HG03469 (cell line): ENCODE results near the gene RAP1GAP.
"Not testable (repeated sequence)": the region's sequence is repeated elsewhere in the genome, so short reads cannot be mapped to it uniquely, and the experiment has no call there.

ENCODE experiments used
- ATAC-seq: cut with Tn5 transposase; IDR thresholded peaks from one replicate; pipeline ENCODE4 v1.9.1; 2021; ENCODE audit warnings: mild to moderate bottlenecking, moderate library complexity, moderate number of reproducible peaks; ENCODE audit not compliant: unreplicated experiment

The RAP1GAP gene

DNA sequence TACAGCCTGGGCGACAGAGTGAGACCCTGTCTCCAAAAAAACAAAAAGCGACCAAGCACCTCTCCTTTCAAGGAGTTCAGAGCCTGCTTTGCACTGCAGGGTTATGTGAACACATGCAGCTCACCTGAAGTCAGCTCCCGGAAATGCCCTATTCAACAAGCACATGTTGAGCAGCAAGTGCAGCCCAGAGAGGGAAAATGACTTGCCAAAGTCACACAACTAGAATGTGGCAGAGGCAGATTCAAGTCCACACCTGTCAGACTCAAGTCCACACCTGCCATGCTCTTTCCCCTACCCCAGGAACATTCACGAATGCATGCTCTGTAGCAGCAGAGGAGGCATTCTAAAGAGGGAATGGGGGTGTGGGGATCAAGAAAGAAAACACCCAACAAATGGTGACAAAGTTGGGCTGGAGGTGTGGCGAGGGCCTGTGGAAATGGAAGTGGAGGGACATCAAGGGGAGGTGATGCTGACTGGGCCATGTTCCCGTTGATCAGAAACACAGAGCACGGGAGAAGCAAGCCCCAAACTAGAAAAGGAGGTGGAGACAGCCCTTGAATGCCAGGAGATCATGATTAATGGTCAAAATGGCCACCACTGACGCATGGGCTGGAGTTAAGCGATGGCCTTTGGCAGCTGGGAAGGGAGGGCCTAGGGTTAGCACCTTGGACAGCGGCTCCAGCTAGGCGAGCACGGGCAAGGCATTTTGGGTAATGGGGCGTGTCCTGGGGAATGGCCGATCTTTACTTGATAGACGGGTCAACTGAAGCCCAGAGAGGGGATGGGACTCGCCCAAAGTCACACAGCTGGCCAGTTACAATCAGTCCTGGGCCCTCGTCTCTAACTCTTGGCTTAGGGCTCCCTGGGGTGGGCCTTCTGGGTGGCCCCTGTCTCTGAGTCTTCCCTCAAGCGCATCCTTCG, 21.5 kb downstream of the RAP1GAP start:
- no peak for ATAC-seq

DNA sequence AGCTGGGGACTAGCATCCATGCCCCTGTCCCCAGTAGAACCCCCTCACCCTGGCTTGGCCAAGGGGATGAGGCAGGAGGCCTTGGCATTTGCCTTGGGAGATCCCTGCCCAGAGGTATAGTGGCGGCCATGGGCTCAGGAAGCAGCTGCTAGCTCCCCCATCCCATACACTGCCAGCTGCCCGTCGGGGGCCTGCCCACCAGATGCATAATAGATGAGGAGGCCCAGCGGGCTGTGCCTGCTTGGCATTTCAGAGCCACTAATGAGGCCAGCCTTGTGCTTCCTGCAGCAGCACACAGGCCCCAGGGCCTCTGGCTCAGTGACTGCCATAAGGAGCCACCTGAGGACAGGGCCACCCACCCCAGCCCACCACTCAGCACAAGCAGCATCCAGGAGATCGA, 23.6 kb downstream of the RAP1GAP start:
- ATAC-seq: no peak

DNA sequence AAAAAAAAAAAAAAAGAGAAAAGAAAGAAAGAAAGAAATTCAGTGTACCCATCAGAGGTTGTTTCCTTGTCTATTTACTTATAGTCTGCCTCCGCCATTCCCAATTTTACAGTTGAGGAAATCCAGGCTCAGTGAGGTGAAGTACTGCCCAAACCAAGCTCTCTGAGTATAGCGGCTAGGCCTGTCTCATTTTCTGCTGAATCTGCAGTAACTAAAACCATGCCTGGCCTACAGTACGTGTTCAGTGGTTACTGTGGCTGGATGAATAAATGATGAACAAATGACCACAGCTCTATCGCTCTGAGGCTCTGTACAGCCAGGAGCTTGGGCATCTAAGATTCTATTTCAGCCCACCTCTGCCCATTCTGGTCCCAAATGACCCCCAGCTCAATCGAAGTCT, 24.3 kb downstream of the RAP1GAP start:
- ATAC-seq: no peak

DNA sequence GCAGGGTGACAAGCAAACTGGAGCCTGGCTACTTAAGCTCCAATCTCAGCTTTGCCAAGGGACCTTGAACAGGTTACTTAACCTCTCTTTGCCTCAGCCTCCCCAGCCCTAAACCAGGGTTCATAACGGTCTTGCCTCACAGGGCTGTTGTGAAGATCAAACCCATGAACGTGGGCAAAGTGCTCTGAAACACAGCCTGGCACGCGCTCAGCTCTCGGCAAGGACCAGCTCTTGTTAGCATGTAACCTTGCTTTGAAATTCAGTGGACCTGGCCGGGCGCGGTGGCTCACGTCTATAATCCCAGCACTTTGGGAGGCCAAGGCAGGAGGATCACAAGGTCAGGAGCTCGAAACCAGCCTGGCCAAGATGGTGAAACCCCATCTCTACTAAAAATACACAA, 24.8 kb downstream of the RAP1GAP start:
- ATAC-seq: no peak

DNA sequence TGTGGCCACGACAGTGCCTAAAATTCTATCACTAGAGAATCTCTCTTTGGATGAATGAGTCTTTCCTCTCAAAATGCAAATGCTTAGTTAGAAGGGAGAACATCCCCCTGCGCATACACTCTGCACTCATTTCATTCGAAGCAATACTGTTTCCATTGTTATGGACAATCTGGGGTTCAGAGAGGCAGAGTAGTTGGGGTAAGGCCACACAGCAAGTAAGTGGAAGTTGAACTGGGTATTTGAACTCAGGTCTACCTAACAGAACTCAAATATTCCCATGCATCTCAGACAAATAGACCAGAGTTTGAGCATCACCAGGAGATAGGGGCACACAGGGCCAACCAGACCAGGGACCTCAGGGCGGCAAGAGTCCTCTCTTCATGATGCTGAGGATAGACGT, 25.5 kb downstream of the RAP1GAP start:
- no peak for ATAC-seq

DNA sequence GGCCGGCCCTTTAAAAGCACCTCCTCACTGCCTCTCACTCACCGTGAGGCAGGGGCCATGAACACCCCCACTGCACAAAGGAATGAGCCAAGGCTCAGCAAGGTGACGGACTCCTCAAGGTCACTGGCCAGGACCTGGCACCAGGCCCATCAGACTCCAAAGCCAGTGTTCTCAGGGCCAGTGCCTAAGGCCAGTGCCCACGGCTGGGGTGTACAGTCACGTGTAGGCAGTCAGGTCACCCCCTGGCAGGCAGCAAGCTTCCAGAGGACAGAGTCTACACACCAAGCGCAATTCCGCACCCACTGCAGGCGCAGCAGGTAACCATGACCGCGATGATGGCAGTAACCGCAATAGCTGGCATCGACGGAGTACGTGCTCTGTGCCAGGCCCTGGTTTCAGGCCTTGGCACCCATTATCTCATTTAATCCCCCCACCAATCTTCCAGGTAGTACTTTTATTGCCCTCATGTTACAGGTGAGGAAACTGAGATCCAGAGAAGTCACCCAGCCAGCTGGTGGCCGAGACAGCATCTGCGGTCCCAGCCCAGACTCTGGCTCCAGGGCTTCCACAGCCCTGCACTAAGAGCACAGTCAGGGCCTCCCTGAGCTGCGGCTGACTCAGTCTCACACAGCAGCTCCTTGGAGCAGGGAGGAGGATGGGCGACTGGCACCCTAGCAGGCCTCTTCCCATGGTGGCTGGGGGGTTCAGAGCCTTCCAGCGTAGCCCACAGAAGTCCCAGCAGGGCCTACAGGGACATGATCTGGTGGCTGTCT, 27.0 kb downstream of the RAP1GAP start:
- ATAC-seq: no peak

DNA sequence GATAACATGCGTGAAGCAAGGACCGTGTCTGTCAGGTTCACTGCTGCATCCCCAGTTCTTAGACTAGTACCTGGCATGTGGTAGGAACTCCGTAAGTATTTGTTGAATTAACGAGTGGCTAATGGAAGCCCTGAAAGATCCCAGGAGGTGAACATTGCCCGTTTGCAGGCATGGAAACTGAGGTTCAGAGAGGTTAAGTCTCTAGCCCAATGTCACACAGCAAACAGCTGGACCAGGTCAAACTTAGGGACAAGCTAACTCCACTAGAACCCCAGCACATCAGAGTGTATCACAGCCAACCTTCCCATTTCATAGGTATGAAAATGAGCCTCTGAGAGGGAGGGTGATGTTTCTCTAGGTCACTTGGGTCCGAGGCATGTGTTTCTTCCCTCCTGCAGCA, 27.6 kb downstream of the RAP1GAP start:
- ATAC-seq: no peak

DNA sequence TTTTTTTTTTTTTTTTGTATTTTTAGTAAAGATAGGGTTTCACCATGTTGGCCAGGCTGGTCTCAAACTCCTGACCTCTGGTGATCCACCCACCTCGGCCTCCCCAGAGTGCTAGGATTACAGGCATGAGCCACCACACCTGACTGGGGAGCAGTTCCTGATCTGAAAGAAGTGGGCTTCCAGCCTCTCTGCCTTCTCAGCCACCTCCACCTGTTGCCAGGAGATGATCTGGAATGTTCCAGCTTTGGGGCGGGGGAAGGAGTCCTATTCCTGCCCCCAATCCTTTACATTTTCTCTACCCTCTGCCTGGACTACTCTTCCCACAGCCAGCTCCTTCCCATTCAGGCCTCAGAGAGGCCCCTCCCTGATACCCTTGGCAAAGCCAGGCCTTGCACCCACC, 28.1 kb downstream of the RAP1GAP start:
- ATAC-seq: no peak

DNA sequence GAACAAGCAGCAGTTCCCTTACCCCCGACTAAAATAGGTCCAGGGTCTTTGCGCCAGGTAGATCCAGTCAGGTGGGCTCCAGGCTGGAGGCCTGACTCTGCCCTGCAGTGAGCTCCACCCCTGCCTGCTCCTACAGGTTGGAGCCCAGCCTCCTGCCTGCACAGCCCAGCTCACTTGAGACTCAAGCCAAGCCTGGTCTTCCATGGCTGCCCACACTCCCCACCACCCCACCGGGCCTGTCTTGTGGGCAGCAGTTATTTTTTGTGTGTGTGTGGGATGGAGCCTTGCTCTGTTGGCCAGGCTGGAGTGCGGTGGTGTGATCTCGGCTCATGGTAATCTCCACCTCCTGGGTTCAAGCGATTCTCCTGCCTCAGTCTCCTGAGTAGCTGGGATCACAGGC, 28.5 kb downstream of the RAP1GAP start:
- ATAC-seq: no peak

DNA sequence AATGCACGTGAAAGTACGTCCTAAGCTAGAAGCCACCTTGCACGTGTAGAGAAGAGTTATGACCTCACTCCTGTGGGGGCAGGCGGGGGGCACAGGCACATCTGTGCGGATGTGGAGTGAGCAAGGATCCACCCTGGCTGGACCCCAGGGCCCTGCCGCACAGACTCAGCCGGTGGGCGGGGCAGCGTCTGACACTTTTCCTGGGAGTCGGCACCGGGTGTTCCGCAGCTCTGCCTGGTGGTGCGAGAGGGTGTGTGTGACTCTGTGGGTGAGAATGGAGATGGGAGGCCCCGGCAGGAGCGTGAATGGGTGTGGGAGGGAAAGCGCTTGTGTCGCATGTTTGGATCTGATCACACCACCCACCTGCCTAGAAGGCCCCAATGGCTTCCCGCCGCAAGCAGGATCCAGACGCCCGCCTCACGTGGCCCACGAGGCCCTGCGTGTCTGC, 29.5 kb downstream of the RAP1GAP start:
- no peak for ATAC-seq

DNA sequence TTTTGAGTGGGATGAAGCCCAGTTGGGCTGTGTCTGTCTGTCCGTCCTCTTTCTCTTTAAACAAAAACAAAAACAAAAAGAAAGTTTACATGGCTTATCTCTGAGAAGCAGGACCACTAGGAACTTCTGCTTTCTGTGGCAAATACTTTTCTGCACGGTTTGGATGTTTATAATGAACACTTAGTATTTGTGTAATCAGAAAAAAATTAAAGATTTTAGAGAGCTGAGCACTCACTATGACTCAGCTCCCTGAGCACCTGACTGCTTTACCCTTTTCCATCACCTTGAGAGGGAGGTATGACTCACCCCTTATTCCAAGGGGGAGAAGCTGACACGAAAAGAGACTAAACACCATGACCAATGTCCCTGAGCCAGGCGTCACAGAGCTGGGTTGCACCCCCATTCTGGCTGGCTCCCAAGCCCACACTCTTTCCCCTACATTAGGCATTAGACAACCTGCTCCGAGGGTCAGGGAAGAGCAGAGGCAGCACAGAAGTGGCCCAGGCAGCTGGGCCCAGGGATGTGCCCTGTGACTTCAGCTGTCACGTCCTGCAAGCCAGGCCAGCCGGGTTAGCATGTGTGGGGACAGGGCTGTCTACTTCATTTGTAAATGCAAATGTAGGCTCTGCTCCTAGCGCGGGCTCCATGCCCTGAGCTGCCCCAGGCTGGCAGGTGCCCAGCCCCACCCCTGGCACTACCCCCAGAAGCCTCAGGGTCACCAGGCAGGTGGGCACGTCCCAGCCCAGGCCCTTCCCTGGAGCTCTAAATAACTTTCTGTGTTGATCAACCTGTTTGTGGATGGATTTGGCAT, 30.4 kb downstream of the RAP1GAP start:
- ATAC-seq: no peak

DNA sequence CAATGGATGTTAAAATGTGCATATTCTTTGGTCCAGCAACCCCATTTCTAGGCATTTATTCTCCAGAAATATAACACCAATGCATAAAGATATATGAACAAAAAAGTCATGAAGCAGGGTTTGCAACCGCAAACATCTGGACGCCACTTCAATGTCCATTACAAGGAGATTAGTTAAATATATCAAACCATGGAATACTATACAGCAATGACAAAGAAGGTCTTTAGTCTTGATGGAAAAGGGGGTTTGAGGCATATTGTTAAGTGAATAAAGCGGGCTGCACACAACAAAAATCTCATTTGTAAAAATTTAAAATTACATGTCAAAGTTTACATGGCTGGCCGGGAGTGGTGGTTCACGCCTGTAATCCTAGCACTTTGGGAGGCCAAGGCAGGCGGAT, 31.6 kb downstream of the RAP1GAP start:
- no peak for ATAC-seq

DNA sequence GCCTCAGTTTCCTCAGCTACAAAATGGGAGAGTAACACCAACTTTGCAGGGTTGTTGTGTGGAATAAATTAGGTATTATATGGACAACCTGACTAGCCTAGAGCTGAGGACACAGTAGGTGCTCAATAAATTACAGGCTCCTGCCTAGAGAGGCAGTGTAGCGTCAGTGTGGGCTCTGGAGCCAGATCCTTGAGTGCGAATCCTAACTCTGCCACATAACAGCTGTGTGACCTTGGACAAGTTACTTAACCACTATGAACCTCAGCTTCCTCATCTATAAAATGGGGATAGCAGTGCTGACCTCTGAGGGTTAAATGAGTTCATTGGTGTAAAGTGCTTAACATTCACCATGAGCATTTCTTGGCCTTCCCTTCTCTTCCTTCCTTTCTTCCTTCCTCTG, 33.1 kb downstream of the RAP1GAP start:
- no peak for ATAC-seq

DNA sequence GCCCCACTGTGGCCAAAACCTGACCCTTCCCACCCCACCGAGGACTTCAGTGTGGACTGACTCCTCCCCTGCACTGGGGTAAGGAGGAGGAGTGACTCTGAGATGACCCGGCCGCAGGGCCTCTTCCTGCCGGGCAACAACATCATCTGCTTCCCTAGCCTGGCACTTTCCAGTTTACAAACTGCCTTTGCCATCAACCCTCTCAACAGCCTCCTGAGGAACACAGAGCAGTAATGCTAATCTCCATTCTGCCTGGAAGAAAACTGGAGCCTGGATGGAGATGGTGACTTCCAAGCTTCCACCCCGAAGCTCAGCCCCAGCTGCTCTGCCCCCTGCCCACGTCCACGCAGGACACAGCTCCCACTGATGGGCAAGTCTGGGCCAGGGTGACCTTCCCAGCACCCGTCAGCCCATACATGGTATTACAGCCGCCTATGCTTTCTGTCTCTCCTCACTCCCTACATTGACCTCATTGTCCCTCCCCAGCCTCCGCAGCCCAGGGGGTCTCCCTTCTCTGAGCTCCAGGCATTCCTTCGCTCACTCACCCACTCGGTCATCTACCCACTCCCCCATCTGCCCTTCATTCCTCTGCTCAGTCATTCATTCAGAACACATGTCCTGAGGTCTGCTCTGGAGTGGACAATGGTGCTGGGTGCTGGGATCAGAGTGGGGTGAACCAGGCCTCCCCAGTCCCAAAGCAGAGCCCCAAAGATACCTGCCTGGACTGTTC, 34.2 kb downstream of the RAP1GAP start:
- ATAC-seq: no peak

DNA sequence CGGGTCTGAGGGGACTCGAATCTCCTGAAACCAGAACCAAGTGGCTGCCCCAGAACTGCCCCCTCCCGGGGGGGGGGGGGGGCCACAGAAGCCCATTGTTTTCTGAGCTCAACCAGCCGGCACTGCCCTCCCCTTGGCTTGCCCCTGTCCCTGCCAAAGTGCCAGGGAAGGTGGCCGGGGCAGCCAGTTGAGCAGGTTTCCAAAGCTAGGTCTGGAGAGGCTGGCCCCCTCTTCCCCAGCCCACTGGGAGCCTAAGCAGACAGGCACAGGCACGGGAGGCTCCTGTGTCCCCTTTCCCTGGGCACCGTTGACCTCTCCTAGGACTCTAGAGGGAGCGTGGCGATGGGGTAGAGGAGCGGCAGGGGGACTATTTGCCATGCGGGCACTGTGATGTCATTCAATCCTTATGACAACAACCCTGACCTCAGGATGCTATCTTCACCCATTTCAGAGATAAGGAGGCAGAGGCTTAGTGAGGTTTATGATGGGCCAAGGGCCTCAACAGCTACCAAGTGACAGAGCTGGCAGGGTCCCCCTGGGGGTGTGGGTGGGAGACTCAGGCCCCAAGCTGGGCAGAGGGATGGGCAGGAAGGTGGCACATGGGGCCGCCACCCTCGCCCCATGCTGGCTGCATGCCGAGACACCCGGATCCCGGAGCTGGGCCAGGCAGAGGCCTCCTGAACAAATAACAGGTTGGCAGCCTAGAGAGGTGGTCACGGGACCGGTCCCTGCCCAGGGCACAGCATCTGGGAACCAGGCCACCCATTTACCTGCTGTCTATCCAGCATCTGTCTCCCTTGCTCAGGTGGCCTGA, 35.0 kb downstream of the RAP1GAP start:
- no peak for ATAC-seq

DNA sequence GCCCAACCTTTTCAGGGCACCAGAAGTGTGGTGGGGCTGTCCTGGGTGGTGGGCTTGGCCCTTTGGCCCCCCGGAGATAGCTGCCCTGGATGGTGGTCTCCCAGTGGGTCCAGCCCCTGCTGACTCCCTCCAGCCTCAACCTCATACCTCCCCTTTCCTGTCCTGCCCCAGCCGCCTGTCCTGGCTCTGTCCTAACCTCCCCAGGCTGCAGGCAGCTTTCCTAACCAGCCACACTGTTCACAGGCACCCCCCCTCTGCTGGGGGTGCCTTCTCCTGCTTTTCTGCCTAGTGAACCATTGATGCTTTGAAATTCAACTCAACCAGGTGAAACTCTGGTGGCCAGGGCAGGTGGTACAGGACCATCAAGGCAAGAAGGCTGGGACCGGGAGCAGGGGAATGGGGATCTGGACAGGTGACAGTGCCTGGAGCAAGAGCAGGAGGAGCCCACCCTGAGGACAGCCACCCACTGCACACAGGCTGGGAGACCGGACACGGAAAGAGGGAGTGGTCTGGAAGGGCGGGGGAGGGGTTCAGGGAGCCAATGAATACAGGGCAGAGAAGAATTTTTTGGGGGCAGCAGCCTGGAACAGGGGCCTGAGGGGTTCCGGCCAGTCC, 35.9 kb downstream of the RAP1GAP start:
- ATAC-seq: no peak

DNA sequence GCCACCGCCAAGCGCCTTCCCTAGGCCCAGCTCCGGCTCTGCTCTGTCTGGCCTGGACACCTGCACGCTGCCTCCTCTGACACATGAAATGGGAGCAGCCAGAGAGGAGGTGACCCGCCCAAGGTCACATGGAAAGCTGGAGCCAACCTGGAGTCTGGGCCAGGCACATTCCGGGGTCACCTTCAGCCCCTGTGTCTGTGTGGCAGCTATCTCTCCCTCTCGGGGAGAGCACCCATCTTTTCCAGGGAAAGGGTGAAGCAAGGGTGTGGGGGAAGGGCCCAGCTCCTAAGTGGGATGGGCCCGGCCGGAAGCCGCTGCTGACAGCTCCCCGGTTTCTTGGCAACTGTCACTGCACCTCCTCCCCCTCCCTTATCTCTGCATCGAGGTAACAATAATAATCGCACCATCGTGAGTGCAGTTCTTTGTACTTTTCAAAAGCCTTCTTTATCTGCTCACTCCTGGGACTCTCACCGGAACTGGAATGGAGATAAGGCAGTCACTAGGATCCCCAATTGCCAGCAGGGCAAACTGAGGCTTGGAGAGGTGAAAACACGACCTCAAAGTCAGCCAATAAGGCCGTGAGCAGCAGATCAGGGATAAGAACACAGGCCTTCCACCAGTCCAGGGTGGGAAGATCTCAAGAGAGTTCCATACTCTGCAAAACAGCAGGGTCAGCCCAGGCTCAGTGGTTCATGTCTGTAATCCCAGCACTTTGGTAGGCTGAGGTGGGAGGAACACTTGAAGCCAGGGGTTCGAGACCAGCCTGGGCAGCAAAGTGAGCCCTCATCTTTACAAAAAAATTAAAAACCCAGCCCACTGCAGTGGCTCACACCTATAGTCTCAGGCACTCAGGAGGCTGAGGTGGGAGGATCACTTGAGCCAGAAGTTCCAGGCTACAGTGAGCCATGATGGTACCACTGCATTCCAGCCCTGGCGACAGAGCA, 36.9 kb downstream of the RAP1GAP start:
- ATAC-seq: no peak

DNA sequence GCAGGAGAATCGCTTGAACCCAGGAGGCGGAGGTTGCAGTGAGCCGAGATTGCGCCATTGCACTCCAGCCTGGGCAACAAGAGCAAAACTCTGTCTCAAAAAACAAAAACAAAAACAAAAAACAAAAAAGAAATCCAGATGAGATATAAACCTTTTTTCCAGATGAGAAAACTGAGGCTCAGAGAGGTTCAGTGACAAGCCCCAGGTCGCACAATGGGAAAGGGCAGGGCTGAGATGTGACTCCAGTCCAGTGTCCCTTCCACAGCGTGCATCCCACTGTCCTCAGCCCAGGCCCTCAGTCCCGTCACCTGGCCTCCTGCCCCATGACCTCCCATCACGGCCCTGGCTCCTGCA, 37.6 kb downstream of the RAP1GAP start:
- not testable (repeated sequence) for ATAC-seq
